ENCODE results near the gene NLRP3. TPM values are rescaled to one million over a fixed set of nuclear protein-coding genes. Genes with fewer than 3 reads are reported as not detected.

The NLRP3 gene
- total and polyA plus RNA-seq, 10 of the 15 experiments (the other 5 are each of a cell fraction or from before 2014, with no cell fraction given) = 1.8 to 10.4 (median 5.0) TPM

DNA sequence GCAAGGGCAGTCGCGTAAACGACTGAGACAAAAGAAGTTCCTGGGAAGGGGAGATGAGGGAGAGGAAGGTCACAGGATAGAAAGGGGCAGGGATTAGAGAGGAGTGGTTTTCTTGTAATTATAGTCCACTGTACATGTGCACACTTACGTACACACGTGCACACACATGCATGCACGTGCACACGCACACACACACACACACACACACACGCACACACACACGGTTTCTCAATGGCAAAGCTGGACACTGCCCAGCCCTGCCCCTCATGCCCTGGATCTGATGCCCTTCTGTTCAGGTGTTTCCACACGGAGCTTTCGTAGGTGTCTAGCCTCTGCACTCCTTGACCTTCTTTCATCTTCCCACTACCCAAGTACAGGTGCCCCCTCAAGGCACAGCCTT, 38.0 kb downstream of the NLRP3 start:
- Histone ChIP-seq H3K36me3 (ENCODE audit: control insufficient read depth in 2 of 2, insufficient read depth in 2 of 2, low read length in 1 of 2) (no peaks in the 10 kb centered on the region), H3K9ac (ENCODE audit: control insufficient read depth, insufficient read depth, low read length) (no peak overlapping the region), H3K4me2 (ENCODE audit: control insufficient read depth, insufficient read depth) (no peak overlapping the region), H3K27ac (ENCODE audit: control insufficient read depth, insufficient read depth) (no peak overlapping the region), H3K79me2 (ENCODE audit: control insufficient read depth, insufficient read depth, low read length) (no peaks in the 10 kb centered on the region), H3K4me3 (no peak overlapping the region), H2AFZ (ENCODE audit: control insufficient read depth, low read depth, low read length) (no peak overlapping the region), H3K9me3 (replicated peaks; ENCODE audit: control insufficient read depth, insufficient read depth, low read length) (no peaks in the 10 kb centered on the region), H3K4me1 (ENCODE audit: control insufficient read depth, insufficient read depth, low read length) (no peaks in the 10 kb centered on the region), H4K20me1 (ENCODE audit: control insufficient read depth, insufficient read depth) (no peaks in the 10 kb centered on the region), H3K27me3 (replicated peaks in 1 of 2; ENCODE audit: control insufficient read depth in 2 of 2, insufficient read depth in 2 of 2, low read length in 1 of 2) (0 out of 4 replicates have a peak, but pooled peaks cover 0 to 2% of the 10 kb centered on the region in 2 experiments)
- SMC1A ChIA-PET (ENCODE audit: uncharacterized antibody, unreplicated experiment) = interaction anchor here (1.0 to 3.6 kb wide), 3 partner anchors 12 to 64 kb away, joined by 4 to 17 read pairs (median 6); no protein-coding TSS in a partner anchor
- RAD21 ChIA-PET (ENCODE audit: unreplicated experiment) = no interaction called here
- BruUV-seq (replicated peaks) = no TSS peak
- FAIRE-seq (no peak), DNase-seq (ENCODE audit: low read depth, low spot score) (no peak), ATAC-seq (no peak)
- CTCF ChIA-PET = no interaction called here
- intact Hi-C loops (cut with micrococcal nuclease; ENCODE audit: unreplicated experiment) = no loop called here
- in situ Hi-C loops (cut with MboI) = no loop called here
- WGBS (ENCODE audit: insufficient coverage, insufficient replicate concordance, low lambda C conversion rate, missing lambda C conversion rate) = 72% methylated on average over 8 of the region's 11 CpGs
- TF ChIP-seq HCFC1 (IDR thresholded peaks at IDR 0.05; ENCODE audit: low read length) = no peak
- TF ChIP-seq SIN3A (IDR thresholded peaks at IDR 0.05; ENCODE audit: low read depth, low read length) = no peak
- TF ChIP-seq JUNB (IDR thresholded peaks at IDR 0.05) = no peak
- TF ChIP-seq, protein P1, sequence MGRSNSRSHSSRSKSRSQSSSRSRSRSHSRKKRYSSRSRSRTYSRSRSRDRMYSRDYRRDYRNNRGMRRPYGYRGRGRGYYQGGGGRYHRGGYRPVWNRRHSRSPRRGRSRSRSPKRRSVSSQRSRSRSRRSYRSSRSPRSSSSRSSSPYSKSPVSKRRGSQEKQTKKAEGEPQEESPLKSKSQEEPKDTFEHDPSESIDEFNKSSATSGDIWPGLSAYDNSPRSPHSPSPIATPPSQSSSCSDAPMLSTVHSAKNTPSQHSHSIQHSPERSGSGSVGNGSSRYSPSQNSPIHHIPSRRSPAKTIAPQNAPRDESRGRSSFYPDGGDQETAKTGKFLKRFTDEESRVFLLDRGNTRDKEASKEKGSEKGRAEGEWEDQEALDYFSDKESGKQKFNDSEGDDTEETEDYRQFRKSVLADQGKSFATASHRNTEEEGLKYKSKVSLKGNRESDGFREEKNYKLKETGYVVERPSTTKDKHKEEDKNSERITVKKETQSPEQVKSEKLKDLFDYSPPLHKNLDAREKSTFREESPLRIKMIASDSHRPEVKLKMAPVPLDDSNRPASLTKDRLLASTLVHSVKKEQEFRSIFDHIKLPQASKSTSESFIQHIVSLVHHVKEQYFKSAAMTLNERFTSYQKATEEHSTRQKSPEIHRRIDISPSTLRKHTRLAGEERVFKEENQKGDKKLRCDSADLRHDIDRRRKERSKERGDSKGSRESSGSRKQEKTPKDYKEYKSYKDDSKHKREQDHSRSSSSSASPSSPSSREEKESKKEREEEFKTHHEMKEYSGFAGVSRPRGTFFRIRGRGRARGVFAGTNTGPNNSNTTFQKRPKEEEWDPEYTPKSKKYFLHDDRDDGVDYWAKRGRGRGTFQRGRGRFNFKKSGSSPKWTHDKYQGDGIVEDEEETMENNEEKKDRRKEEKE (IDR thresholded peaks at IDR 0.05) = no peak
- TF ChIP-seq EED (IDR thresholded peaks at IDR 0.05; ENCODE audit: low read depth) = no peak
- no peak for TF ChIP-seq KDM1A (IDR thresholded peaks at IDR 0.05; ENCODE audit: borderline replicate concordance)
- no peak for TF ChIP-seq TCF7 (IDR thresholded peaks at IDR 0.05; ENCODE audit: borderline replicate concordance)
- POLR2A ChIA-PET = no interaction called here
